ENCODE measurements around the gene HLCS.
"Not testable (repeated sequence)": the region's sequence is repeated elsewhere in the genome, so short reads cannot be mapped to it uniquely, and the experiment has no call there.

The HLCS gene

GRCh38 chr21:36990508-36991205 lies 24.2 kb upstream of the HLCS start:
- Mint-ChIP-seq H3K4me3 (peak overlapping the region; percentile 81), H3K27me3 (no peaks in the 10 kb centered on the region), H3K9me3 (no peaks in the 10 kb centered on the region), H3K36me3 (ENCODE audit: low read depth) (no peaks in the 10 kb centered on the region), H3K27ac (peak overlapping the region; percentile 80), H3K4me1 (peaks cover 36% of the 10 kb centered on the region)
- DNase-seq (no peak), ATAC-seq (no peak)

GRCh38 chr21:36989699-36990507 lies 23.4 kb upstream of the HLCS start:
- peak overlapping the region; percentile 80 for H3K27ac Mint-ChIP-seq
- DNase-seq (peak; percentile 91), ATAC-seq (peak; percentile 93)
- H3K4me1 Mint-ChIP-seq = peaks cover 38% of the 10 kb centered on the region
- no peaks in the 10 kb centered on the region for H3K36me3 Mint-ChIP-seq (ENCODE audit: low read depth)
- peak overlapping the region; percentile 81 for H3K4me3 Mint-ChIP-seq
- no peaks in the 10 kb centered on the region for H3K27me3 Mint-ChIP-seq
- no peaks in the 10 kb centered on the region for H3K9me3 Mint-ChIP-seq

GRCh38 chr21:36989199-36989698 lies 22.8 kb upstream of the HLCS start:
- not testable (repeated sequence) for DNase-seq; H3K36me3 Mint-ChIP-seq (ENCODE audit: low read depth); H3K9me3 Mint-ChIP-seq; H3K27me3 Mint-ChIP-seq; ATAC-seq
- Mint-ChIP-seq H3K4me1 (peaks cover 38% of the 10 kb centered on the region), H3K4me3 (peak overlapping the region; percentile 81), H3K27ac (peak overlapping the region; percentile 60)

DNA sequence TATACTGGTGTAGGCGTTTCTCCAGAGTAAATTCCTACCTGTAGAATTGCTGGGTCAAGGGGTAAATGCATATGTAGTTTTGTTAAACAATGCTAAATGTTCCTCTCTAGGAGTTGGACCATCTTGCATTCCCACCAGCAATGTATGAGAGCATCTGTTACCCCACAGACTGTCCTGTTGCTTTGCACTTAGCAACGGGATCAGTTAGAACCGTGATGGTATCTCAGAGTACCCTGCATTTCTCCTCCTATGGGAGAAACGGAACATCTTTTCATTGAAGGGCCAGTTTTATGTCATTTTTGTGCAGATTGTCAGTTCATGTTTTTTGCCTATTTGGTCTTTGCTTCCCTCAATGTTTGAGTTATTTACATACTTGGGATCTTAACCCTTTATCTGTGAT lies 22.1 kb upstream of the HLCS start:
- ATAC-seq (no peak), DNase-seq (no peak)
- no peaks in the 10 kb centered on the region for H3K36me3 Mint-ChIP-seq (ENCODE audit: low read depth)
- peaks cover 38% of the 10 kb centered on the region for H3K4me1 Mint-ChIP-seq
- peak overlapping the region; percentile 52 for H3K27ac Mint-ChIP-seq
- H3K27me3 Mint-ChIP-seq = no peaks in the 10 kb centered on the region
- H3K9me3 Mint-ChIP-seq = no peaks in the 10 kb centered on the region
- peak overlapping the region; percentile 50 for H3K4me3 Mint-ChIP-seq

DNA sequence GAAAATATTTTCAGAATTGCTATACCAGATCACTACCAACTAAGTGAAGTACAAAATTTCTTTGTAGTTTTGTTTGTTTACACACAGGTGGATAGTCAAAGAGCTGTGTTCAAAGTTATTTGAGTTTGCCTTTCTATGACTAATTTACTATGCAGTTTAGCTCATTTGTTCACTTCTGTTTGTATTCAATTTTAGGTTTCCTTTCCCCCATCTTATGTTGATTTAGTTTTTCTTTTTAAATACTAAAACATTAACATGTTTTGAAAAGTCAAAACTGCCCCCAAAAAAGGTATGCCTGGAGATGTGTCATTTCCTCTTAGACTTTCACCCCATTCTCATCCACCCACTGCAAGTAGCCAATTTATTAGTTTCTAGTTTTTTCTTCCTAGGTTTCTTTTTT lies 21.4 kb upstream of the HLCS start:
- Mint-ChIP-seq H3K27me3 (no peaks in the 10 kb centered on the region), H3K27ac (no peak overlapping the region), H3K9me3 (no peaks in the 10 kb centered on the region), H3K4me3 (no peak overlapping the region), H3K4me1 (peaks cover 38% of the 10 kb centered on the region), H3K36me3 (ENCODE audit: low read depth) (no peaks in the 10 kb centered on the region)
- ATAC-seq = no peak
- no peak for DNase-seq

DNA sequence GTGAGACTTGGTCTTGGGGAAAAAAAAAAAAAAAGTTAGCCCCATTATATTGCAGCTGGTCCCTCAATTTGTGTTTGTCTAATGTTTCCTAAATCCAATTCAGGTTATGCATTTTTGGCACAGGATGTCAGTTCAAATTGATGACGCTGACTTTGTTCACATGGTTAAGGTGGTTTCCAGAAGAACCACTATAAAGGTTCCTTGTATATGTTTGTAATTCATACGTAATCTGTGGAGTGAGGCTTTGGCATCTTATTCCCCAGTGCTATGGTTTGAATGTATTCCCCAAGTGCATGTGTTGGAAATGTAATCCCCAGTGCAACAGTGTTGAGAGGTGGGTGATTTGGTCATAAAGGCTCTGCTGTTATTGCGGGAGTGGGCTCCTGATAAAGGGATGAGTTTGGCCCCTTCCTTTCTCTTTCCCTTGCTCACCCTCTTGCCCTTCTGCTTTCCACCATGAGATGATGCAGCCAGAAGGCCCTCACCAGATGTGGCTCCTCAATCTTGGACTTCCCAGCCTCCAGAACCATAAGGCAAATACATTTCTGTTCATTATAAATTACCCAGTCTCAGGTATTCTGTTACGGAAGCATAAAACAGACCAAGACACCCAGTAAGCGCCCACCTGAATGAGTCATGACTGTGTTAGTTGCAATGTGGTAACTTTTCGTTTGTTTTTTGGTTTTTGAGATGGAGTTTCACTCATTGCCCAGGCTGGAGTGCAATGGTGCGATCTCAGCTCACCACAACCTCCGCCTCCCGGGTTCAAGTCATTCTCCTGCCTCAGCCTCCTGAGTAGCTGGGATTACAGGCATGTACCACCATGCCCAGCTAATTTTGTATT lies 19.5 kb upstream of the HLCS start:
- H3K36me3 Mint-ChIP-seq (ENCODE audit: low read depth) = no peaks in the 10 kb centered on the region
- no peak for DNase-seq
- peaks cover 6% of the 10 kb centered on the region for H3K27me3 Mint-ChIP-seq
- H3K4me1 Mint-ChIP-seq = peaks cover 45% of the 10 kb centered on the region
- H3K4me3 Mint-ChIP-seq = no peak overlapping the region
- no peak overlapping the region for H3K27ac Mint-ChIP-seq
- H3K9me3 Mint-ChIP-seq = no peaks in the 10 kb centered on the region
- peak; percentile 8 for ATAC-seq

DNA sequence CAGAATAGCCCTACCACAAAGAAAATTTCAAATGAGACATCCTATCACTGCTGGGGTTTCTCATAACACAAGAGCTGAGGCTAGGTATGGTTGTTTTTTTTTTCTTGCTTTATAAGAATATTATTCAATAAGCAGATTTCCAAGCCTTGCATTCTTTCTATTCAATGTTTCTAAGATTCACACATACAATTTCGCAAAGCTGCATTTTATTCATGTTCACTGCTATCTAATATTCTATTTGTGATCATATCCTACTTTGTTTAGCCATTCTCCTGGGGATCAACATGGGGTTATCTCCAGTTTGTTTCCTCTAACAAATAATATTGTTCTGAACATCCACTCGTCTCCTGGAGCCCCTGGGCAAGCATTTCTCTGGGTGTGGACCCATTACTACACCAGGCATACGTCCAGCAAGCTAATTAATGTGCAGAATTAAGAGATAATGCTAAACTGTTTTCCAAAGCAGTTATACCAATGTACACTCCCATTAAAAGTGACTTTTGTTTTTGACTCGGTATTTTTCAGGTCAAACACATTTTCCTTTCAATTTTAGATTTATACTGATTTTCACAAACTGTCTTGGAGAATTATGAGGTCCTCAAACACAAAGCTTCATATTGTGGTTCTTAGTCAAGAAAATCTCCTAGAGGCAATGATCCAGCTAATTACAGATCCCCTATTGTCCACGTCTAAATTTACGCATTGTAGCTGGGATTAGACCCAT lies 15.7 kb upstream of the HLCS start:
- Mint-ChIP-seq H3K27ac (no peak overlapping the region), H3K4me1 (peaks cover 43% of the 10 kb centered on the region), H3K36me3 (ENCODE audit: low read depth) (no peaks in the 10 kb centered on the region), H3K9me3 (no peaks in the 10 kb centered on the region), H3K27me3 (peaks cover 11% of the 10 kb centered on the region), H3K4me3 (no peak overlapping the region)
- DNase-seq = no peak
- no peak for ATAC-seq

- no peak for DNase-seq
- no peak for ATAC-seq
- Mint-ChIP-seq H3K36me3 (ENCODE audit: low read depth) (no peaks in the 10 kb centered on the region), H3K9me3 (no peaks in the 10 kb centered on the region), H3K4me3 (peak overlapping the region; percentile 62), H3K27ac (no peak overlapping the region), H3K27me3 (peaks cover 11% of the 10 kb centered on the region), H3K4me1 (peaks cover 38% of the 10 kb centered on the region)
Measured at GRCh38 chr21:36981049-36981391, 14.6 kb upstream of the HLCS start.

- ATAC-seq (no peak), DNase-seq (peak; percentile 30)
- no peak overlapping the region for H3K27ac Mint-ChIP-seq
- H3K4me1 Mint-ChIP-seq = peaks cover 32% of the 10 kb centered on the region
- H3K27me3 Mint-ChIP-seq = peaks cover 11% of the 10 kb centered on the region
- peak overlapping the region; percentile 62 for H3K4me3 Mint-ChIP-seq
- no peaks in the 10 kb centered on the region for H3K36me3 Mint-ChIP-seq (ENCODE audit: low read depth)
- H3K9me3 Mint-ChIP-seq = no peaks in the 10 kb centered on the region
Measured at GRCh38 chr21:36980280-36981048, 14.0 kb upstream of the HLCS start.

- peak overlapping the region; percentile 55 for H3K27ac Mint-ChIP-seq
- peaks cover 32% of the 10 kb centered on the region for H3K4me1 Mint-ChIP-seq
- peak; percentile 82 for ATAC-seq
- peak; percentile 34 for DNase-seq
- H3K9me3 Mint-ChIP-seq = no peaks in the 10 kb centered on the region
- H3K27me3 Mint-ChIP-seq = peaks cover 11% of the 10 kb centered on the region
- no peak overlapping the region for H3K4me3 Mint-ChIP-seq
- no peaks in the 10 kb centered on the region for H3K36me3 Mint-ChIP-seq (ENCODE audit: low read depth)
Measured at GRCh38 chr21:36976882-36977651, 10.6 kb upstream of the HLCS start.

DNA sequence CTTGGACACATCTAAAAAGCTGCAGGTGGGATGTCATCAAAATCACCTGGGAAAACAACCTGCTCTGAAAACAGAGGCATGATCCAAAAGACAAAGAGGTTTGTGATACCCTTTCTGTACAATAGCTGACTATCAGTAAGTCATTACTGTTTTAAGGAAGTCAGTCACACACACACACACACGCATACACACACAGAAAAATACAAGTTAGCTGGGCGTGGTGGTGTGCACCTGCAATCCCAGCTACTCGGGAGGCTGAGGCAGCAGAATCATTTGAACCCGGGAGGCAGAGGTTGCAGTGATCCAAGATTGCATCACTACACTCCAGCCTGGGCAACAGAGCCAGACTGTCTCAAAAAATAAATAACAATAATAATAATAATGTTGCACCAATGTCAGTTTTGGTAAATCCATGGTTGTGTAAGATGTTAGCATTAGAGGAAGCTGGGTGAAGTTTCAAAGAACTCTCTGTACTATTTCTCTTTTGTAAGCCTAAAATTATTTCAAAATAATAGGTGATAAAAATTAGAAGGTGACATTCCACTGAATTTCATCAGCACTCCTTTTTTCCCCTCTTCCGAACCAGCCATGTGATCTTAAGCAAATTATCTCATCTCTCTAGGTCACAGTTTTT lies 9.9 kb upstream of the HLCS start:
- ATAC-seq (no peak), DNase-seq (no peak)
- H3K4me1 Mint-ChIP-seq = peaks cover 26% of the 10 kb centered on the region
- no peak overlapping the region for H3K27ac Mint-ChIP-seq
- H3K36me3 Mint-ChIP-seq (ENCODE audit: low read depth) = no peaks in the 10 kb centered on the region
- no peaks in the 10 kb centered on the region for H3K9me3 Mint-ChIP-seq
- H3K27me3 Mint-ChIP-seq = peaks cover 7% of the 10 kb centered on the region
- H3K4me3 Mint-ChIP-seq = no peak overlapping the region

GRCh38 chr21:36974851-36975192 lies 8.4 kb upstream of the HLCS start:
- Mint-ChIP-seq H3K9me3 (no peaks in the 10 kb centered on the region), H3K27ac (no peak overlapping the region), H3K4me3 (no peak overlapping the region), H3K4me1 (peaks cover 19% of the 10 kb centered on the region), H3K27me3 (no peaks in the 10 kb centered on the region), H3K36me3 (ENCODE audit: low read depth) (no peaks in the 10 kb centered on the region)
- ATAC-seq (no peak), DNase-seq (no peak)
